Vagina (tissue), 2 donors: Measurements from ENCODE around the gene WNT6. TPM values are rescaled to one million over a fixed set of nuclear protein-coding genes. Genes with fewer than 3 reads are reported as not detected.
A peak's percentile ranks its signal among the peaks of the same experiment; 100 is the strongest.

ENCODE experiments used
- DNase-seq, 2 donors: peaks; one replicate each; pipeline ENCODE4 v3.0.0-alpha.2; 2017; ENCODE audit errors: extremely low spot score in 2 of 2
- H3K27ac ChIP-seq: fragments of 200-600 bp; sonication (generic); one replicate; pipeline ENCODE4 v1.5.1; 2019
- H3K27me3 ChIP-seq: fragments of 200-600 bp; sonication (generic); one replicate; pipeline ENCODE4 v1.5.1; 2019
- H3K36me3 ChIP-seq, 2 donors: fragments of 200-600 bp; sonication (generic); one replicate each; pipeline ENCODE4 v1.5.1; 2017 to 2019
- H3K4me1 ChIP-seq: fragments of 200-600 bp; sonication (generic); one replicate; pipeline ENCODE4 v1.5.1; 2019
- H3K4me3 ChIP-seq, 2 donors: fragments of 200-600 bp; sonication (generic); 1 replicate in 1 of 2; 2 replicates in 1 of 2; pipeline ENCODE4 v1.5.1; 2016 to 2019
- H3K9me3 ChIP-seq: fragments of 200-600 bp; sonication (generic); one replicate; pipeline ENCODE4 v1.5.1; 2019
- CTCF ChIP-seq, 3 experiments: fragments of 450-650 bp in 2 of 3; fragments of 200-600 bp in 1 of 3; sonication (generic) in 1 of 3; IDR thresholded peaks; one replicate each; pipeline ENCODE4 v1.5.1; 2017 to 2019; ENCODE audit warnings: antibody characterized with exemption in 3 of 3, mild to moderate bottlenecking in 2 of 3, moderate library complexity in 2 of 3
- POLR2A ChIP-seq, 2 donors: fragments of 450-650 bp; IDR thresholded peaks; one replicate each; pipeline ENCODE4 v1.6.1; 2017; ENCODE audit warnings: antibody characterized with exemption in 2 of 2, mild to moderate bottlenecking in 2 of 2, moderate library complexity in 2 of 2
- POLR2AphosphoS5 ChIP-seq, 2 donors: sonication (generic); formaldehyde crosslinking; IDR thresholded peaks; one replicate each; pipeline ENCODE4 v1.9.0; 2017; ENCODE audit warnings: antibody characterized with exemption in 2 of 2, mild to moderate bottlenecking in 2 of 2, low read depth in 1 of 2; ENCODE audit not compliant: insufficient read depth in 1 of 2
- intact Hi-C: fragments of 100-400 bp; cut with DNase I; formaldehyde crosslinking; loops from one replicate; pipeline ENCODE4 v1.15.1; 2023
- total RNA-seq: library from RNA; depleted of rRNA; stranded (reverse); fragments of >200 nt; gene quantifications from one replicate; pipeline ENCODE4 v1.2.3, GENCODE V29; 2016

Gene WNT6
- total RNA-seq, 1 donor from 2014 or later, result 2.0 TPM

GRCh38 chr2:218891275-218892135 is 31.9 kb downstream of the WNT6 start:
- Histone ChIP-seq H3K4me3 (no peak overlapping the region), H3K9me3 (no peaks in the 10 kb centered on the region), H3K27ac (no peak overlapping the region), H3K27me3 (no peaks in the 10 kb centered on the region), H3K36me3 (no peaks in the 10 kb centered on the region), H3K4me1 (peaks cover 36% of the 10 kb centered on the region)
- no peak for DNase-seq
- intact Hi-C loops, result no loop called here
- TF ChIP-seq POLR2AphosphoS5 (IDR thresholded peaks at IDR 0.05; ENCODE audit: insufficient read depth in 1 of 2, low read depth in 1 of 2) (no peak), CTCF (IDR thresholded peaks at IDR 0.05) (no peak), POLR2A (IDR thresholded peaks at IDR 0.05) (no peak)

GRCh38 chr2:218892693-218893348 is 33.2 kb downstream of the WNT6 start:
- Histone ChIP-seq H3K27ac (no peak overlapping the region), H3K27me3 (peaks cover 4% of the 10 kb centered on the region), H3K36me3 (no peaks in the 10 kb centered on the region), H3K9me3 (no peaks in the 10 kb centered on the region), H3K4me1 (peaks cover 42% of the 10 kb centered on the region), H3K4me3 (peak overlapping the region; percentile 28 to 51)
- no peak for DNase-seq
- intact Hi-C loops, result no loop called here
- TF ChIP-seq POLR2A (IDR thresholded peaks at IDR 0.05) (no peak), POLR2AphosphoS5 (IDR thresholded peaks at IDR 0.05; ENCODE audit: insufficient read depth in 1 of 2, low read depth in 1 of 2) (no peak), CTCF (IDR thresholded peaks at IDR 0.05) (no peak)

- Histone ChIP-seq H3K27ac (no peak overlapping the region), H3K27me3 (peaks cover 7% of the 10 kb centered on the region), H3K9me3 (no peaks in the 10 kb centered on the region), H3K4me3 (peak overlapping the region; percentile 28 to 51), H3K4me1 (peaks cover 49% of the 10 kb centered on the region), H3K36me3 (no peaks in the 10 kb centered on the region)
- DNase-seq, result no peak
- intact Hi-C loops, result no loop called here
- no peak for TF ChIP-seq CTCF (IDR thresholded peaks at IDR 0.05)
- TF ChIP-seq POLR2A (IDR thresholded peaks at IDR 0.05), result no peak
- no peak for TF ChIP-seq POLR2AphosphoS5 (IDR thresholded peaks at IDR 0.05; ENCODE audit: insufficient read depth in 1 of 2, low read depth in 1 of 2)
Measured at GRCh38 chr2:218893349-218894150, 33.9 kb downstream of the WNT6 start.

GRCh38 chr2:218894151-218894879 is 34.7 kb downstream of the WNT6 start:
- TF ChIP-seq POLR2AphosphoS5 (IDR thresholded peaks at IDR 0.05; ENCODE audit: insufficient read depth in 1 of 2, low read depth in 1 of 2), result no peak
- no peak for TF ChIP-seq POLR2A (IDR thresholded peaks at IDR 0.05)
- no peak for TF ChIP-seq CTCF (IDR thresholded peaks at IDR 0.05)
- peaks cover 49% of the 10 kb centered on the region for H3K4me1 ChIP-seq
- intact Hi-C loops, result no loop called here
- H3K4me3 ChIP-seq, result no peak overlapping the region
- peaks cover 7% of the 10 kb centered on the region for H3K27me3 ChIP-seq
- no peaks in the 10 kb centered on the region for H3K36me3 ChIP-seq
- DNase-seq, result no peak
- H3K27ac ChIP-seq, result no peak overlapping the region
- no peaks in the 10 kb centered on the region for H3K9me3 ChIP-seq
